Lower lobe of right lung (tissue), 2 donors: ENCODE data around the gene PITX1. TPM values are rescaled to one million over a fixed set of nuclear protein-coding genes. Genes with fewer than 3 reads are reported as not detected.

Source experiments
- ATAC-seq, 2 donors: fragments of 200-7000 bp; cut with Tn5 transposase; one replicate each; pipeline ENCODE4 v1.9.1; 2020 to 2022; ENCODE audit warnings: mild to moderate bottlenecking in 2 of 2, moderate library complexity in 2 of 2
- DNase-seq: peaks from one replicate; pipeline ENCODE4 v3.0.0-alpha.2; 2020
- H3K27ac ChIP-seq: fragments of 200-600 bp; one replicate; pipeline ENCODE4 v1.8.0; 2022
- H3K27me3 ChIP-seq: fragments of 200-600 bp; one replicate; pipeline ENCODE4 v1.8.0; 2022; ENCODE audit warnings: low read depth
- H3K36me3 ChIP-seq: fragments of 200-600 bp; one replicate; pipeline ENCODE4 v1.8.0; 2022; ENCODE audit warnings: mild to moderate bottlenecking
- H3K4me1 ChIP-seq: fragments of 200-600 bp; one replicate; pipeline ENCODE4 v1.8.0; 2022
- H3K4me3 ChIP-seq: fragments of 200-600 bp; one replicate; pipeline ENCODE4 v1.8.0; 2022; ENCODE audit warnings: mild to moderate bottlenecking
- H3K9me3 ChIP-seq: fragments of 200-600 bp; one replicate; pipeline ENCODE4 v1.8.0; 2022
- CTCF ChIP-seq: fragments of 200-600 bp; IDR thresholded peaks from one replicate; pipeline ENCODE4 v1.8.0; 2022; ENCODE audit warnings: antibody characterized with exemption, mild to moderate bottlenecking
- intact Hi-C: fragments of 100-400 bp; cut with DNase I; formaldehyde crosslinking; loops from one replicate; pipeline ENCODE4 v1.11.0; 2022
- total RNA-seq: library from RNA; stranded (reverse); fragmentation: NEBNext Ultra II Directional; extraction: Animal tissue kit (Norgen Biotek cat#: 25700); gene quantifications from one replicate; pipeline ENCODE4 v1.2.1, GENCODE V29; 2021
- donor health status: DM: no; HTN: yes; CAD: no; lungs with severe emphysema.

Gene PITX1
- total RNA-seq, 1 donor from 2014 or later = 0.47 TPM

DNA sequence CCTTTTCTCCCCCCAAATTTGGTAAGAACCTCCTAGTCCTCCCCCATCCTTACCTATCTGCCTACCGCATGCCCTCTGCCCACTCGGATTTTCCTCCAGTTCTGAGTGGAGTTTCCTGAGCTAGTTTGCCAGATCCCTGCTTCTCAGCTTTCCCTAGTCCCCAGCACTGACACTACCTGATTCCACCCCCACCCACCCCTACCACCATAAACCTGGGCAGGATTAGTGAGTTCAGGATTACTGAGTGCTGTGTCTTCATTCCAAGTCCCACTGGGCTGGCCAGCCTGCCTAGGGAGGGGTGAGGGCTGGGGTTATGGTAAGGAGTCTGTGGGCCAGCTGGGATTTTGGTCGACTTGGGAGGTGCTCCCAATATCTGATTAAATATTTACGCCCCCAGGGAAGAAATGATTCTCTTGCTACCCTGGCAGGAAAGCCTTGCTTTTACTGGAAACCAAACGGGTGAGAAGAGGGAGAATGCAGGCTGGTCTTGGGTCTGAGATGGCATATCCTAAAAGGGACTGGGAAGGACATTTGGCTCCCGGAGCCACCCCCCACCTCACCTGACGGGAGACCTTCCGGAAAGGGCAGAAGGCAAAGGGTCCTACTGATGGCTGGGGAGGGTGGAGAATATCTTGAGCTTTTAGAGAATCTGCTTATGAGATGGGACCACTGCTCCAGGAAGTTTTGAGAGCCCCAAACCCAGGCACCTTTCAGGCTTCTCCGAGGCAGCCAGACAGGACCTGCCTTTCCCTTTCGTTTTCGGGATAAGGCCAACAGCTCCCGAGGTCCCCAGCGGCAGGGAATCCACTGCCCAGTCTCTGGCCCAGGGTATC, 3.7 kb downstream of the PITX1 start:
- no peak for TF ChIP-seq CTCF
- intact Hi-C loops = no loop called here
- Histone ChIP-seq H3K4me1 (peaks cover 32% of the 10 kb centered on the region), H3K27me3 (peaks cover 97% of the 10 kb centered on the region), H3K9me3 (no peaks in the 10 kb centered on the region), H3K36me3 (no peaks in the 10 kb centered on the region), H3K4me3 (peak overlapping the region; percentile 46), H3K27ac (no peak overlapping the region)
- peak in 1 of 2 donors; percentile 43 for ATAC-seq
- peak; percentile 12 for DNase-seq

DNA sequence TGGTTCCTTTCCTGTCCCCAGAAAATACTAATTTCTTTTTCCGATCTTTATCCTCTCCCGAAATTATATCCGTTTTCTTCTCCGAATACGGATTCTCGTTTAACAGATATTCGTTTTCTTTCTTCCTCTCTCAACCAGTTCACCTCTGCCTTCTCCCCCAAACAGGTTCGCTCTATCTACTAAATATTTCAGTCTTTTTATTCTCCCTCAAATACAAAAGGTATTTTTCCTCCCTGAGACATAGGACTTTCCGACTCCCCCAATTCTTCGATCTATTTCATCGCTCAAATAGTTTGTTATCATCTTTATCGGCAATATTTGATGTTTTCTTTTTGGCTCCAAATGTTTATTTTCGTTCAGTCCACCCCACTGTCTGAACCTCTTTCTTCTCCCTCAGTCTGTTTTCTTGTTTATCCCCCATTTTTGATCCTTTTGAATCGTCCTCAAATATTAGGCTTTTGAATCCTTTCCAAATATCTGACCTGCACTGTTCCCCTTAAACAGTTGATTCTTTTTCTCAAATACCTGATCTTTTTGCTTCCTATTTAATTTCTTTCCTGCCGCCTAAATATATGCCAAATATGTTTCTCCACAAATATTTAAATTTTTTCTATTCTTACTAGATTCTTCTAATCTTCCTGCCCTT, 4.4 kb downstream of the PITX1 start:
- H3K36me3 ChIP-seq = no peaks in the 10 kb centered on the region
- TF ChIP-seq CTCF = no peak
- intact Hi-C loops = no loop called here
- peaks cover 32% of the 10 kb centered on the region for H3K4me1 ChIP-seq
- no peak overlapping the region for H3K4me3 ChIP-seq
- no peaks in the 10 kb centered on the region for H3K9me3 ChIP-seq
- ATAC-seq (no peak), DNase-seq (no peak)
- no peak overlapping the region for H3K27ac ChIP-seq
- peaks cover 91% of the 10 kb centered on the region for H3K27me3 ChIP-seq

DNA sequence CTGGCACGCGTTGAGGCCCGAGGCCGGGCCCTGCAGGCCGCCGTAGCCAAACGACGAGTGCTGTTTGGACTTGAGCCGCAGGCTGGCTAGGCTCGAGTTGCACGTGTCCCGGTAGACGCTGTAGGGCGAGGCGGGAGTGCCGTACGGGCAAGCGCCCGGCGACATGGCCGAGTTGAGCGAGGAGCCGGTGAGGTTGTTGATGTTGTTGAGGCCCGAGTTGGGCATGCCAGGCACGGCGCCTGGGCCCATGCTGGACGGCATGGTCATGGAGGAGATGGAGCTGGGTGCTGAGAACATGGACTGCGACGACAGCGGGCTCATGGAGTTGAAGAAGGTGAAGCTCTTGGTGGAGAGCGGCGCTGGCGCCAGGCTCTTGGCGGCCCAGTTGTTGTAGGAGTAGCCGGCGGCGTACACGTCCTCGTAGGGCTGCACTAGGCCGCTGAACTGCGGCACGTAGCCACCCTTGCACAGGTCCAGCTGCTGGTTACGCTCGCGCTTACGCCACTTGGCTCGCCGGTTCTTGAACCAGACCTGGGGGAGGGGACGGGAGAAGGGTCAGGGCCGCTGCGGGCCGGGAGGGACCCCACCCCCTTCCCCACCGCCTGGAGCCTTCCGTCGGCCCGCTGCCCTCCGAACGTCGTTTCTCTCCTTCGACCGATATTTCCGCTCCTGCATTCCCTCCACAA, 5.1 kb downstream of the PITX1 start:
- Histone ChIP-seq H3K4me1 (peaks cover 32% of the 10 kb centered on the region), H3K9me3 (no peaks in the 10 kb centered on the region), H3K27me3 (peaks cover 86% of the 10 kb centered on the region), H3K4me3 (no peak overlapping the region), H3K36me3 (no peaks in the 10 kb centered on the region), H3K27ac (no peak overlapping the region)
- ATAC-seq = no peak
- intact Hi-C loops = no loop called here
- peak; percentile 42 for DNase-seq
- no peak for TF ChIP-seq CTCF

DNA sequence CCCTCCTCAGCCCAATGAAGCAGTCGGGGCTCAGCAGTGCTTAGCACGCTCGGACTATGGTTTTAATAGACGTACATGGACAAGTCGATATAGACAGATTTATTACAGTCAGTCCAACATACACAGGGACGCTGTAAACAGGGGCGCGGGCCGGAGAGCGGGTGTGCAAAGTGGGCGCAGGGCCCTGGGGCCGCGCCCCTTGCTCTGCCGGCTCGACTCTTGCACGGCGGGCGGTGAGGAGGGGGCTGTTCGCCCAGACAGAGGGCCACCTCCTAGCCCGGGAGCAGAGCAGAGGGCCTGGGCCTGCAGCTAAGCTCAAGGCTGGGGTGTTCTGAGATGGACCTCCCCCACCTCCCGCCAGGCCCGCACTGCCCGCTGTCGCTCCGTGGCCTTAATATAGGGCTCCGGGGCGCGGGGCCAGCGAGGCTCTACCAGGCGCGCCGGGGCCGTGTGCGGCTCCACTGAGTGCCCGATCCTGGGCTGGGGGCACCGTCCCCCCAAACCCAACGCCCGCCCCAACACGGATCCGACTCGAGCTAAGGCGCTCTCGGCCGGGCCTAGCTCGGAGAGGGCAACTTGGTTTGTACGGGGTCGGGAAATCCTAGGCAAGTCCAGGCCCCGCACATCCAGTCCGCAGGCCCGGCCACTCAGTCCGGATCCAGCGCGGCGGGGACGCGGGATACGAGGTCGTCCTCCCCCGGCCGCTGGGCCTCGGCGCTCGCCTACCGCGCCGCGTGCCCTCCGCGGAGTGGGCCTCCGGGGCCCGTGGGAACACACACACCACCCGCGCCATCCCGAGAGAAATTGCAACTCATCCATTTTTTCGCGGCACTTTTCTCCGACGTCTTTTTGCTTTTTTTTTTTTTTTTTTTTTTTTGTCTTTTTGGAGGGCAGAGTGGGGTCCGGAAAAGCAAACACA, 6.1 kb downstream of the PITX1 start:
- ATAC-seq (peak in 1 of 2 donors; percentile 4), DNase-seq (peak; percentile 38)
- no peak for TF ChIP-seq CTCF
- intact Hi-C loops = no loop called here
- Histone ChIP-seq H3K4me1 (peaks cover 25% of the 10 kb centered on the region), H3K36me3 (no peaks in the 10 kb centered on the region), H3K9me3 (no peaks in the 10 kb centered on the region), H3K27ac (no peak overlapping the region), H3K4me3 (no peak overlapping the region), H3K27me3 (peaks cover 78% of the 10 kb centered on the region)

DNA sequence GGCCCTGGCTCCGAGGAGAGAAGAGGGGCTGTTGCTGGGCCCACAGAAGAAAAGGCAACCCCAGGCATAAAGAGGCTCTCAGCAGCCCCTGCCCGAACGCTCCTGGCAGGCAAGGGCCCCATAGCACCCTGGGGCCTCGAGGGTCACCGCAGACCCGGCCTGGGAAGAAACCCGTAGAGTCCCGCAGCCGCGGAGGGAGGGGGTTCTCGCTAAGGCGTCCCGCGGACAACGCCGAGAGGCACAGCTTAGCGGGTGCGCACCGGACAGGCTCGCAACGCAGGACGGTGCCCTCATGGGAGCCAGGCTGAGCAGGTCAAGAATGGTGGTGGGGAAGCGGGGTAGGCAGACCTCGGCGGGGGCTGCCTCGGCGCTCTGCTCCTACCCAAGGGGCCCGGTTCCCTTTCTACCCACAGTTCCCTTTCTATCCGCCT, 6.7 kb downstream of the PITX1 start:
- Histone ChIP-seq H3K4me3 (no peak overlapping the region), H3K4me1 (peaks cover 18% of the 10 kb centered on the region), H3K9me3 (no peaks in the 10 kb centered on the region), H3K36me3 (no peaks in the 10 kb centered on the region), H3K27me3 (peaks cover 71% of the 10 kb centered on the region), H3K27ac (no peak overlapping the region)
- intact Hi-C loops = no loop called here
- TF ChIP-seq CTCF = no peak
- DNase-seq (peak; percentile 43), ATAC-seq (no peak)
